Testis (tissue), 2 donors: Measurements from ENCODE around the gene PCLO.

Experiments used
- POLR2A ChIP-seq: fragments of 450-650 bp; IDR thresholded peaks from one replicate; pipeline ENCODE4 v1.6.1; 2017; ENCODE audit warnings: antibody characterized with exemption, mild to moderate bottlenecking, moderate library complexity
- TF ChIP-seq, protein P1 (sequence below), 3 experiments: fragments of 450-650 bp in 2 of 3; fragments of 200-600 bp in 1 of 3; sonication (generic) in 1 of 3; IDR thresholded peaks; one replicate each; pipeline ENCODE4 v1.5.1; 2016 to 2019; ENCODE audit warnings: antibody characterized with exemption in 3 of 3, mild to moderate bottlenecking in 2 of 3, moderate library complexity in 1 of 3

DNA sequence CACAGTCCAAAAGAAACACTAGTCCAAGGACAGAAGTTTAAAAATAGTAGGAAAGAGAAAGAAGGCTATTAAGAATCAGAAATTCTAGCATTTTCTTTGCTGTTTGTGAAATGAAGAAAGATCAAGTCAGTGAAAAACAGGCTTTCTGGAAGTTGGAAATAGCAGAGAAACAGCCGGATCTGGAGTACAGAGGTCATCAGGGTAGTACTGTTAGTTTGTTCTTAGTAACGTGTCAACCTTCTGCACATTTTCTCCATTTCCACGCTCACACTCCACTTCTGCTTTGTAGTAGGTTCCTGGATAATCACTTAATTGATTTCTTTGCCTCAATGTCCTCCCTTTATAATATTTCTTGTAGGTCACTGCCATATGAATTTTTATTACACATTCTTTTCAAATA is 322.6 kb downstream of the PCLO start:
- TF ChIP-seq, protein P1, sequence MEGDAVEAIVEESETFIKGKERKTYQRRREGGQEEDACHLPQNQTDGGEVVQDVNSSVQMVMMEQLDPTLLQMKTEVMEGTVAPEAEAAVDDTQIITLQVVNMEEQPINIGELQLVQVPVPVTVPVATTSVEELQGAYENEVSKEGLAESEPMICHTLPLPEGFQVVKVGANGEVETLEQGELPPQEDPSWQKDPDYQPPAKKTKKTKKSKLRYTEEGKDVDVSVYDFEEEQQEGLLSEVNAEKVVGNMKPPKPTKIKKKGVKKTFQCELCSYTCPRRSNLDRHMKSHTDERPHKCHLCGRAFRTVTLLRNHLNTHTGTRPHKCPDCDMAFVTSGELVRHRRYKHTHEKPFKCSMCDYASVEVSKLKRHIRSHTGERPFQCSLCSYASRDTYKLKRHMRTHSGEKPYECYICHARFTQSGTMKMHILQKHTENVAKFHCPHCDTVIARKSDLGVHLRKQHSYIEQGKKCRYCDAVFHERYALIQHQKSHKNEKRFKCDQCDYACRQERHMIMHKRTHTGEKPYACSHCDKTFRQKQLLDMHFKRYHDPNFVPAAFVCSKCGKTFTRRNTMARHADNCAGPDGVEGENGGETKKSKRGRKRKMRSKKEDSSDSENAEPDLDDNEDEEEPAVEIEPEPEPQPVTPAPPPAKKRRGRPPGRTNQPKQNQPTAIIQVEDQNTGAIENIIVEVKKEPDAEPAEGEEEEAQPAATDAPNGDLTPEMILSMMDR (IDR thresholded peaks at IDR 0.05) = no peak
- TF ChIP-seq POLR2A = no peak
